SK-N-SH treated with all-trans-retinoic acid at 6 μM for 48 hours (cell line): ENCODE results near the gene PDCD4.

Source experiments
- ATAC-seq: fragments of 200-7000 bp; cut with Tn5 transposase; 3 replicates; pipeline ENCODE4 v1.9.1; 2020; ENCODE audit warnings: mild to moderate bottlenecking, moderate library complexity
- ARNTL ChIP-seq: fragments of 450-650 bp; formaldehyde crosslinking; IDR thresholded peaks from 2 replicates; pipeline ENCODE4 v1.5.0; 2020; ENCODE audit warnings: low read depth, mild to moderate bottlenecking, moderate library complexity, borderline replicate concordance
- BACH2 ChIP-seq: fragments of 250-450 bp; sonication (Bioruptor Pico); IDR thresholded peaks from 2 replicates; pipeline ENCODE4 v1.9.0; 2021; ENCODE audit warnings: mild to moderate bottlenecking, borderline replicate concordance
- CREB5 ChIP-seq: fragments of 250-450 bp; sonication (Bioruptor Pico); IDR thresholded peaks from 2 replicates; pipeline ENCODE4 v1.5.1; 2020; ENCODE audit warnings: low read depth, mild to moderate bottlenecking, moderate library complexity
- CSDC2 ChIP-seq: fragments of 250-450 bp; sonication (Bioruptor Pico); IDR thresholded peaks from 2 replicates; pipeline ENCODE4 v1.5.0; 2020; ENCODE audit warnings: mild to moderate bottlenecking, moderate library complexity
- CSRNP3 ChIP-seq: fragments of 250-450 bp; sonication (Bioruptor Pico); IDR thresholded peaks from 2 replicates; pipeline ENCODE4 v1.5.1; 2021; ENCODE audit warnings: mild to moderate bottlenecking, moderate library complexity
- ESRRG ChIP-seq: fragments of 250-450 bp; sonication (Bioruptor Pico); IDR thresholded peaks from 2 replicates; pipeline ENCODE4 v1.6.1; 2021; ENCODE audit warnings: mild to moderate bottlenecking
- GLIS3 ChIP-seq: fragments of 250-450 bp; sonication (Bioruptor Pico); IDR thresholded peaks from 2 replicates; pipeline ENCODE4 v1.5.0; 2020; ENCODE audit warnings: mild to moderate bottlenecking, moderate library complexity
- ISL1 ChIP-seq: fragments of 250-450 bp; sonication (Bioruptor Pico); IDR thresholded peaks from 2 replicates; pipeline ENCODE4 v2.1.2; 2022; ENCODE audit warnings: mild to moderate bottlenecking, moderate library complexity
- PATZ1 ChIP-seq: fragments of 250-450 bp; sonication (Bioruptor Pico); IDR thresholded peaks from 2 replicates; pipeline ENCODE4 v1.8.0; 2020; ENCODE audit warnings: mild to moderate bottlenecking, moderate library complexity, borderline replicate concordance
- POU6F1 ChIP-seq: fragments of 250-450 bp; sonication (Bioruptor Pico); IDR thresholded peaks from 2 replicates; pipeline ENCODE4 v1.8.0; 2021; ENCODE audit warnings: low read depth, mild to moderate bottlenecking, moderate library complexity, borderline replicate concordance
- PPARA ChIP-seq: fragments of 250-450 bp; sonication (Bioruptor Pico); IDR thresholded peaks from 2 replicates; pipeline ENCODE4 v1.5.0; 2020; ENCODE audit warnings: mild to moderate bottlenecking, borderline replicate concordance
- RARB ChIP-seq: fragments of 250-450 bp; sonication (Bioruptor Pico); IDR thresholded peaks from 2 replicates; pipeline ENCODE4 v1.8.0; 2021; ENCODE audit warnings: mild to moderate bottlenecking, moderate library complexity
- TCF4 ChIP-seq: fragments of 250-450 bp; sonication (Bioruptor Pico); IDR thresholded peaks from 2 replicates; pipeline ENCODE4 v1.8.0; 2021; ENCODE audit warnings: mild to moderate bottlenecking, moderate library complexity, borderline replicate concordance
- TOX ChIP-seq: fragments of 250-450 bp; sonication (Bioruptor Pico); IDR thresholded peaks from 2 replicates; pipeline ENCODE4 v1.8.0; 2021; ENCODE audit warnings: mild to moderate bottlenecking, moderate library complexity, borderline replicate concordance
- TSHZ2 ChIP-seq: fragments of 250-450 bp; sonication (Bioruptor Pico); IDR thresholded peaks from 2 replicates; pipeline ENCODE4 v1.5.0; 2020; ENCODE audit warnings: mild to moderate bottlenecking, moderate library complexity
- ZC3H10 ChIP-seq: fragments of 250-450 bp; sonication (Bioruptor Pico); IDR thresholded peaks from 2 replicates; pipeline ENCODE4 v1.5.1; 2021; ENCODE audit warnings: mild to moderate bottlenecking, moderate library complexity
- ZFP3 ChIP-seq: fragments of 250-450 bp; sonication (Bioruptor Pico); IDR thresholded peaks from 2 replicates; pipeline ENCODE4 v1.5.0; 2020; ENCODE audit warnings: mild to moderate bottlenecking, moderate library complexity
- ZFP30 ChIP-seq: fragments of 450-650 bp; formaldehyde crosslinking; IDR thresholded peaks from 2 replicates; pipeline ENCODE4 v1.5.0; 2022; ENCODE audit warnings: mild to moderate bottlenecking, moderate library complexity
- ZNF565 ChIP-seq: fragments of 450-650 bp; formaldehyde crosslinking; conservative IDR thresholded peaks from 2 replicates; pipeline ENCODE4 v1.5.0; 2020; ENCODE audit warnings: low read depth, mild to moderate bottlenecking, moderate library complexity
- ZNF70 ChIP-seq: fragments of 450-650 bp; formaldehyde crosslinking; IDR thresholded peaks from 2 replicates; pipeline ENCODE4 v1.5.0; 2020; ENCODE audit warnings: mild to moderate bottlenecking, moderate library complexity
- ZNF8 ChIP-seq: fragments of 450-650 bp; formaldehyde crosslinking; IDR thresholded peaks from 2 replicates; pipeline ENCODE4 v1.5.0; 2020; ENCODE audit warnings: mild to moderate bottlenecking, moderate library complexity

Gene PDCD4

GRCh38 chr10:110871298-110872084 is at the start of gene PDCD4:
PDCD4 (plus strand) TSS chr10:110871928; CDS start chr10:110876028, 4,100 bp downstream.
- TF ChIP-seq ARNTL (CRISPR knock-in tag) (no peak), ZFP30 (CRISPR knock-in tag) (0 out of 2 replicates have a peak, but pooled peaks have one; percentile 32), GLIS3 (no peak), POU6F1 (CRISPR knock-in tag) (no peak), PPARA (CRISPR knock-in tag) (no peak), RARB (no peak), ZNF70 (CRISPR knock-in tag) (no peak), ESRRG (CRISPR knock-in tag) (no peak), TCF4 (CRISPR knock-in tag) (no peak)
- ATAC-seq, result peak; percentile 95

- ATAC-seq, result peak; percentile 2; the same call in 2 of the 3 replicates
- TF ChIP-seq PPARA (CRISPR knock-in tag) (no peak), ZNF70 (CRISPR knock-in tag) (no peak), TOX (CRISPR knock-in tag) (no peak), TCF4 (CRISPR knock-in tag) (no peak), ZNF565 (CRISPR knock-in tag) (no peak), ZC3H10 (CRISPR knock-in tag) (no peak), BACH2 (CRISPR knock-in tag) (no peak), ARNTL (CRISPR knock-in tag) (no peak), ISL1 (CRISPR knock-in tag) (no peak), CSDC2 (CRISPR knock-in tag) (no peak), ZNF8 (CRISPR knock-in tag) (no peak), TSHZ2 (CRISPR knock-in tag) (no peak), CSRNP3 (CRISPR knock-in tag) (no peak), CREB5 (CRISPR knock-in tag) (no peak), PATZ1 (no peak), RARB (no peak), ZFP3 (CRISPR knock-in tag) (no peak)
These were observed 49.6 kb upstream of the PDCD4 start for GRCh38 chr10:110822035-110822711.
